Measurements from ENCODE around the gene ABR. TPM values are rescaled to one million over a fixed set of nuclear protein-coding genes. Genes with fewer than 3 reads are reported as not detected.

ABR gene
- total RNA-seq, 5 donors from 2014 or later (not counting 1 experiment from before 2014, with no cell fraction given) = 89.4 to 165 (median 125) TPM

DNA sequence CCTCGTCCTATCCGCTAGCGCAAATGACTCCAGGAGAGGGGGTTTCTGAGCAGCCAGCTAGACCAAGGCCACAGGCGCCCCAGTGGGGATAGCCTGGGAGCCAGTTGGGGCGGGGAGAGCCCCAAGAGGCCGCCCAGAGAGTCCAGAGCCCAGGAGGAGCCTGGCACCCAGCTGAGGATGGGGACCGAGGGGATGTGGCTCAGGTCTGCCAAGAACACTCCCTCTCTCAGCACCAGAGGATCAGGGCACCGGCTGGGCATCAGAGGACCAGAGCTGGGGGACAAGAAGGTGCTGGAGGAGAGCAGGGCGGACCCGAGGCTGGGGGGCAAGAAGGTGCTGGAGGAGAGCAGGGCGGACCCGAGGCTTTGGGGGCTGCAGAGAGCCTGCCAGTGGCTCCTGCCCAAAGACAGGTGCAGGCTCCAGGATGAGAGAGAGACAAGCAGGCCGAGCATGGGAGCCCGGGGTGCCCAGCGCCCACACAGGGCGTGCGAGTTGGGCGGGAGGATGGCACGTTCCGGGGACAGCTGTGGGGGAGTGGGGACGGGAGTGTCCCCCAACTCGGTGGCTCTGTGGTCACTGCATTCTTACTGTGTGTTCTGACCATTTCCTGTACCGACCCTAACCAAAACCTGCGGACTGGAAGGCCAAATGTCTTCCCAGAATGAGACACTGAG, 143.5 kb downstream of the ABR start:
- H3K9me3 ChIP-seq = no peaks in the 10 kb centered on the region
- Mint-ChIP-seq H3K4me3 (no peak overlapping the region), H3K36me3 (peaks cover 6% of the 10 kb centered on the region), H3K27ac (no peak overlapping the region), H3K4me1 (peaks cover 0 to 1% (median 0%) of the 10 kb centered on the region in 3 donors), H3K27me3 (no peaks in the 10 kb centered on the region), H3K9me3 (no peaks in the 10 kb centered on the region)
- WGBS (ENCODE audit: insufficient coverage) = 93% methylated on average over 23 of the region's 24 CpGs
- no peak overlapping the region for H3K4me3 ChIP-seq (ENCODE audit: control insufficient read depth in 1 of 2, extremely low read depth in 1 of 2, low read length in 1 of 2)
- H3K27ac ChIP-seq (ENCODE audit: low read length) = no peak overlapping the region
- no peaks in the 10 kb centered on the region for H3K27me3 ChIP-seq (replicated peaks in 1 of 2; ENCODE audit: control insufficient read depth in 2 of 2, extremely low read depth in 1 of 2, insufficient read depth in 2 of 2, low read length in 1 of 2)
- H3K36me3 ChIP-seq (ENCODE audit: control insufficient read depth in 2 of 2, extremely low read depth in 1 of 2, insufficient read depth in 1 of 2, low read length in 1 of 2) = peaks cover 8 to 32% of the 10 kb centered on the region in 2 donors
- ATAC-seq (replicated peaks in 1 of 4) (no peak), DNase-seq (no peak)
- ChIA-PET CTCF (no interaction called here), POLR2A (interaction anchor here in 1 of 2 donors (0.6 kb wide), 1 partner anchor 860 kb away, joined by 10 read pairs; no protein-coding TSS in a partner anchor)
- peaks cover 0 to 4% of the 10 kb centered on the region in 2 experiments for H3K4me1 ChIP-seq (ENCODE audit: control insufficient read depth in 1 of 2, extremely low read depth in 1 of 2, insufficient read depth in 2 of 2, low read length in 2 of 2)

DNA sequence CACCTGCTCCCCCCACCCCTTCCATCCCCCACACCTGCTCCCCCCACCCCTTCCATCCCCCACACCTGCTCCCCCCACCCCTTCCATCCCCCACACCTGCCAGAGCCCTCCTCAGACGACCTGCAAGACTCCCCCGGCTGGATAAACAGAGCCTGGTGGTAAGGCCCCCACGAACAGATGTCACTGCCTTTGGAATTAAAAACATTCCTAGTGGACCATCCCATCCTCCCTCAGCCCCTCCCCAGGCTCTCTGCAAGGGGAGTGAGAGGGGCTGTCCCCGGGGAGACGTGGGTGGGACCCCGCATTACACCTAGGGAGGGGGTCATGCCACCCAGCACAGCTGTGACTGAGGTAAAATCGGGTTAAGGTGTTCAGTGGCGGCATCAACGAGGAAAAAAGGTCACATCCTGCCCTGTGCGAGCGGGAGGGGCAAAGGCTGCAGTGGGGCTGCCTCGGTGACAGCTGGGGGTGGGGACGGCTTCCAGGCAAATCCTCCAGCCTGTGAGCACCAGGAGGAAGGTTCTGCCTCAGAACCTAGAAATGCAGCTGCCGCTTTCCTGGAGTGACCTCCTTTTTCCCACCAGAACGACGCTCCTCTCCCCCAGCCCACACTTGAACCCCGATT, 144.1 kb downstream of the ABR start:
- WGBS (ENCODE audit: insufficient coverage) = 80% methylated on average over 11 of the region's 17 CpGs
- Histone ChIP-seq H3K9me3 (no peaks in the 10 kb centered on the region), H3K4me1 (ENCODE audit: control insufficient read depth in 1 of 2, extremely low read depth in 1 of 2, insufficient read depth in 2 of 2, low read length in 2 of 2) (peaks cover 0 to 4% of the 10 kb centered on the region in 2 experiments), H3K4me3 (ENCODE audit: control insufficient read depth in 1 of 2, extremely low read depth in 1 of 2, low read length in 1 of 2) (no peak overlapping the region), H3K27me3 (replicated peaks in 1 of 2; ENCODE audit: control insufficient read depth in 2 of 2, extremely low read depth in 1 of 2, insufficient read depth in 2 of 2, low read length in 1 of 2) (no peaks in the 10 kb centered on the region), H3K36me3 (ENCODE audit: control insufficient read depth in 2 of 2, extremely low read depth in 1 of 2, insufficient read depth in 1 of 2, low read length in 1 of 2) (peaks cover 11 to 31% of the 10 kb centered on the region in 2 donors), H3K27ac (ENCODE audit: low read length) (no peak overlapping the region)
- ATAC-seq (replicated peaks in 1 of 4) = no peak
- H3K9me3 Mint-ChIP-seq = no peaks in the 10 kb centered on the region
- H3K4me1 Mint-ChIP-seq = peaks cover 0 to 1% (median 0%) of the 10 kb centered on the region in 3 donors
- no peak for DNase-seq
- ChIA-PET POLR2A (no interaction called here), CTCF (no interaction called here)
- no peaks in the 10 kb centered on the region for H3K27me3 Mint-ChIP-seq
- no peak overlapping the region for H3K4me3 Mint-ChIP-seq
- H3K27ac Mint-ChIP-seq = no peak overlapping the region
- peaks cover 6% of the 10 kb centered on the region for H3K36me3 Mint-ChIP-seq

DNA sequence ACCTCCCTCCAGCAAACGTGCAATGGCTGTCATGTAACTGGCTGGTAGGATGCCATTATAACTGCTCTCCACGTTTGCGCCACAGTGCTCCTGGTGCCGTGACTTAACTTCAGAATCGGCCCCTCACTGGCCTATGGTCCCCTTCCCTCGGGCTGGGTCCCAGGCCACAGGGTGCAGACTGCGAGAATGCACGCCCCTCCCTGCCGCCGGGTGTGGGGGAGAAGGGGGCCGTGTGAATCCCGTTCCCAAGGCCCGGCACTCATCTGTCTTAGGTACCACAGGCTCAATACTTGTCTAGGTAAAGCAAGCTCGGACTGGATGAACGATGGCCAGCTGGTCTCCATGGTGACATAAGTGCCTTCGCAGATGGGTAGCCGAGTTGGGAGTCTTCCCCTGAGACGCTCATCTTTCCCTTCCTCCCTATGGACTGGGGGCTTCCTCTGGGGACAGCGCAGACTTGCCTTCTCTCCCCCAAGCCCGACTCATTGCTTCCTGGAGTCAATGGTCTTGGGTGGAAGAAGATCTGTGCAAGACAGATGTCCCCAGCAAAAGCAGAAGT, 145.1 kb downstream of the ABR start:
- ChIA-PET POLR2A (no interaction called here), CTCF (no interaction called here)
- H3K4me3 ChIP-seq (ENCODE audit: control insufficient read depth in 1 of 2, extremely low read depth in 1 of 2, low read length in 1 of 2) = no peak overlapping the region
- H3K27ac ChIP-seq (ENCODE audit: low read length) = no peak overlapping the region
- no peaks in the 10 kb centered on the region for H3K27me3 Mint-ChIP-seq
- H3K36me3 Mint-ChIP-seq = peaks cover 6% of the 10 kb centered on the region
- ATAC-seq (replicated peaks in 1 of 4) (no peak), DNase-seq (no peak)
- peaks cover 0 to 1% (median 0%) of the 10 kb centered on the region in 3 donors for H3K4me1 Mint-ChIP-seq
- peaks cover 15 to 24% of the 10 kb centered on the region in 2 donors for H3K36me3 ChIP-seq (ENCODE audit: control insufficient read depth in 2 of 2, extremely low read depth in 1 of 2, insufficient read depth in 1 of 2, low read length in 1 of 2)
- H3K4me3 Mint-ChIP-seq = no peak overlapping the region
- H3K27ac Mint-ChIP-seq = no peak overlapping the region
- peaks cover 0 to 4% of the 10 kb centered on the region in 2 experiments for H3K4me1 ChIP-seq (ENCODE audit: control insufficient read depth in 1 of 2, extremely low read depth in 1 of 2, insufficient read depth in 2 of 2, low read length in 2 of 2)
- WGBS (ENCODE audit: insufficient coverage) = 97% methylated on average over 12 of the region's 20 CpGs
- no peaks in the 10 kb centered on the region for H3K27me3 ChIP-seq (replicated peaks in 1 of 2; ENCODE audit: control insufficient read depth in 2 of 2, extremely low read depth in 1 of 2, insufficient read depth in 2 of 2, low read length in 1 of 2)
- H3K9me3 Mint-ChIP-seq = no peaks in the 10 kb centered on the region
- no peaks in the 10 kb centered on the region for H3K9me3 ChIP-seq

DNA sequence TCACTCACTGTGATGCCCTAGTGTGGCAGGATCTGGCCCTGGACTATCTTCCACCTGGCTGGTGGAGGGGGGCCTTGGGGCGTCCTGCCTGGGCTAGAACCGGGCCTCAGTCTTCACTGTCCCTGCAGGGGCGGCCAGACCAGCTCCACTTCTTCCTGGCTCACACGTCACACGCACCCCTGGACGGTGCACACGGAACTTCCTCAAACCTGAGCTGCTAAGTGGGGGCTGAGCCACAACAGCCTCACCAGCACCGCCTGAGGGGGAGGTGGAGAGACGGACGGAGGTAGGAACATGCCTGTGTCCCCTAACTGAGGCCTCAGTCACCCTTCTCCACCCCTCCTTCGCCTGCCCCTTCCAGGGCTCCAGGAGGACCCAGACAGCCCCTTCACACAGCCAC, 146.3 kb downstream of the ABR start:
- Mint-ChIP-seq H3K9me3 (no peaks in the 10 kb centered on the region), H3K27me3 (no peaks in the 10 kb centered on the region), H3K4me3 (no peak overlapping the region), H3K4me1 (peaks cover 0 to 1% (median 0%) of the 10 kb centered on the region in 3 donors), H3K36me3 (peaks cover 6% of the 10 kb centered on the region), H3K27ac (no peak overlapping the region)
- Histone ChIP-seq H3K4me1 (ENCODE audit: control insufficient read depth in 1 of 2, extremely low read depth in 1 of 2, insufficient read depth in 2 of 2, low read length in 2 of 2) (peaks cover 0 to 4% of the 10 kb centered on the region in 2 experiments), H3K27ac (ENCODE audit: low read length) (no peak overlapping the region), H3K4me3 (ENCODE audit: control insufficient read depth in 1 of 2, extremely low read depth in 1 of 2, low read length in 1 of 2) (no peak overlapping the region), H3K27me3 (replicated peaks in 1 of 2; ENCODE audit: control insufficient read depth in 2 of 2, extremely low read depth in 1 of 2, insufficient read depth in 2 of 2, low read length in 1 of 2) (no peaks in the 10 kb centered on the region), H3K9me3 (no peaks in the 10 kb centered on the region), H3K36me3 (ENCODE audit: control insufficient read depth in 2 of 2, extremely low read depth in 1 of 2, insufficient read depth in 1 of 2, low read length in 1 of 2) (peaks cover 19 to 20% of the 10 kb centered on the region in 2 donors)
- DNase-seq (no peak), ATAC-seq (replicated peaks in 1 of 4) (no peak)
- 79% methylated on average over 8 of the region's 11 CpGs for WGBS (ENCODE audit: insufficient coverage)
- ChIA-PET POLR2A (no interaction called here), CTCF (no interaction called here)

DNA sequence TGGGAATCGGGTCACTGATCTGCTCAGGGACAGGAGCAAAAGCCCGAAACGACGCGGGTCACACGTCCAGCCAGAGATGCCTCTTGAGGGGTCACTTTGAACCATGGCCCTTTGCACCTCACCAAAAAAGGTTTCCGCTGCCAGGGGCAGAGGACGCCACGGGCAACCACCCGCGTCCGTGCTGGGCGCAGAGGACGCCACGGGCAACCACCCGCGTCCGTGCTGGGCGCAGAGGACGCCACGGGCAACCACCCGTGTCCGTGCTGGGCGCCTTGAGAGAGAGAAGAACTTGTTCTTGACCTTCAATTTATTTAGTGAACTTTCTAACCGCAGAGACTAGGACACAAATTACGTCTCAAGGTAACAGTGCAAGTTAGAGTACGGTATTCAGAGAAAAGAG, 147.4 kb downstream of the ABR start:
- Mint-ChIP-seq H3K4me3 (no peak overlapping the region), H3K4me1 (no peaks in the 10 kb centered on the region)
- POLR2A ChIA-PET = no interaction called here

DNA sequence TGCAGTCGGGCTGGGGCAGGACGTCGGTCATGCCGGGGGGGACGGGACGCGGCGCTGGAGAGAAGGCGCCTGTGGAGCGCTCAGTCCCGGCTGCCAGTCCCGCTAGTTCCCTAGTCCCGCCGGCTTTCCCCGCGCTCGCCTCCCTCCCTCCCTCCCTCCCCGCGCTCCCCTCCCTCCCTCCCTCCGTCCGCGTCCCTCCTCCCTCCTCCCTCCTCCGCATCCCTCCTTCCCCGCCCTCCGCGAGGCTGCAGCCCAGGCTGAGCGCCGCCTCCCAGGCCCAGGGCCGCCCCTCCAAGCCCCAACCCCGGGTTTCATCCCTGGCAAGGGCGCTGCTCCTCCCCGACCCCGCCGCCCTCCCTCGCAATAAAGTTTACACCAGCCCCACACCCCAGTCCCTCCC, 148.1 kb downstream of the ABR start:
- ChIA-PET POLR2A (no interaction called here), CTCF (no interaction called here)
- 86% methylated on average over 8 of the region's 35 CpGs for WGBS (ENCODE audit: insufficient coverage)
- peaks cover 0 to 4% of the 10 kb centered on the region in 2 experiments for H3K4me1 ChIP-seq (ENCODE audit: control insufficient read depth in 1 of 2, extremely low read depth in 1 of 2, insufficient read depth in 2 of 2, low read length in 2 of 2)
- no peaks in the 10 kb centered on the region for H3K9me3 ChIP-seq
- no peak overlapping the region for H3K27ac ChIP-seq (ENCODE audit: low read length)
- no peak overlapping the region for H3K27ac Mint-ChIP-seq
- H3K27me3 ChIP-seq (replicated peaks in 1 of 2; ENCODE audit: control insufficient read depth in 2 of 2, extremely low read depth in 1 of 2, insufficient read depth in 2 of 2, low read length in 1 of 2) = no peaks in the 10 kb centered on the region
- no peak overlapping the region for H3K4me3 Mint-ChIP-seq
- peaks cover 6% of the 10 kb centered on the region for H3K36me3 Mint-ChIP-seq
- no peak for DNase-seq
- no peak overlapping the region for H3K4me3 ChIP-seq (ENCODE audit: control insufficient read depth in 1 of 2, extremely low read depth in 1 of 2, low read length in 1 of 2)
- H3K36me3 ChIP-seq (ENCODE audit: control insufficient read depth in 2 of 2, extremely low read depth in 1 of 2, insufficient read depth in 1 of 2, low read length in 1 of 2) = peaks cover 13 to 24% of the 10 kb centered on the region in 2 donors
- H3K9me3 Mint-ChIP-seq = no peaks in the 10 kb centered on the region
- no peak for ATAC-seq (replicated peaks in 1 of 4)
- H3K27me3 Mint-ChIP-seq = no peaks in the 10 kb centered on the region
- no peaks in the 10 kb centered on the region for H3K4me1 Mint-ChIP-seq

More for the DNA sequence above, 147.4 kb downstream of the ABR start:
- peaks cover 13 to 22% of the 10 kb centered on the region in 2 donors for H3K36me3 ChIP-seq (ENCODE audit: control insufficient read depth in 2 of 2, extremely low read depth in 1 of 2, insufficient read depth in 1 of 2, low read length in 1 of 2)
- no peak overlapping the region for H3K27ac ChIP-seq (ENCODE audit: low read length)
- Mint-ChIP-seq H3K36me3 (peaks cover 6% of the 10 kb centered on the region), H3K27me3 (no peaks in the 10 kb centered on the region), H3K9me3 (no peaks in the 10 kb centered on the region), H3K27ac (no peak overlapping the region)
- peaks cover 0 to 4% of the 10 kb centered on the region in 2 experiments for H3K4me1 ChIP-seq (ENCODE audit: control insufficient read depth in 1 of 2, extremely low read depth in 1 of 2, insufficient read depth in 2 of 2, low read length in 2 of 2)
- ATAC-seq (replicated peaks in 1 of 4) = no peak
- H3K9me3 ChIP-seq = no peaks in the 10 kb centered on the region
- CTCF ChIA-PET = no interaction called here
- 93% methylated on average over 21 of the region's 27 CpGs for WGBS (ENCODE audit: insufficient coverage)
- H3K27me3 ChIP-seq (replicated peaks in 1 of 2; ENCODE audit: control insufficient read depth in 2 of 2, extremely low read depth in 1 of 2, insufficient read depth in 2 of 2, low read length in 1 of 2) = no peaks in the 10 kb centered on the region
- no peak overlapping the region for H3K4me3 ChIP-seq (ENCODE audit: control insufficient read depth in 1 of 2, extremely low read depth in 1 of 2, low read length in 1 of 2)
- no peak for DNase-seq
